ENCODE measurements around the gene KLF11.

DNA sequence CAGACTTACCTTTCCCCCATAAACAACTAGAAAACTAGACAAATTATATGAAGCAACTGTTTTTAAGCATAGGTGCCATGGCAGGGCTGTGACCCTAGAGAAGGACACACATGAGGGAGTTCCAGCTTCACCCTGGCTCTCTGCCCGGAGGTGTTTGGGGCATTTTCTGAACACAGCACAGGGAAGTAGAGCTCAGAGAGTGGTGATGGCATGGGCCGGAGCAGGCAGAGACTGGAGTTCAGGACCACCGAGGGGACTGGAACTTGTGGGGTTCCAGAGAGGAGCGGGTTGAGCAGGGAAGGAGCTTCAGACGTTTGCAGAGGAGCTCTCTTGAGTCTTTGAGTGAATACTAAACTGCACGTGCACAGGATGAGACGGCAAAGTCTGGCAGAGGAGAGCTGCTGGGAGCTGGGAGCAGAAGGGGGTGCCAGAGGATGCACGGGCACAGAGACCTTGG is 26.5 kb upstream of the KLF11 start:
- TF ChIP-seq, protein P1, sequence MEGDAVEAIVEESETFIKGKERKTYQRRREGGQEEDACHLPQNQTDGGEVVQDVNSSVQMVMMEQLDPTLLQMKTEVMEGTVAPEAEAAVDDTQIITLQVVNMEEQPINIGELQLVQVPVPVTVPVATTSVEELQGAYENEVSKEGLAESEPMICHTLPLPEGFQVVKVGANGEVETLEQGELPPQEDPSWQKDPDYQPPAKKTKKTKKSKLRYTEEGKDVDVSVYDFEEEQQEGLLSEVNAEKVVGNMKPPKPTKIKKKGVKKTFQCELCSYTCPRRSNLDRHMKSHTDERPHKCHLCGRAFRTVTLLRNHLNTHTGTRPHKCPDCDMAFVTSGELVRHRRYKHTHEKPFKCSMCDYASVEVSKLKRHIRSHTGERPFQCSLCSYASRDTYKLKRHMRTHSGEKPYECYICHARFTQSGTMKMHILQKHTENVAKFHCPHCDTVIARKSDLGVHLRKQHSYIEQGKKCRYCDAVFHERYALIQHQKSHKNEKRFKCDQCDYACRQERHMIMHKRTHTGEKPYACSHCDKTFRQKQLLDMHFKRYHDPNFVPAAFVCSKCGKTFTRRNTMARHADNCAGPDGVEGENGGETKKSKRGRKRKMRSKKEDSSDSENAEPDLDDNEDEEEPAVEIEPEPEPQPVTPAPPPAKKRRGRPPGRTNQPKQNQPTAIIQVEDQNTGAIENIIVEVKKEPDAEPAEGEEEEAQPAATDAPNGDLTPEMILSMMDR (IDR thresholded peaks at IDR 0.05; ENCODE audit: poor library complexity): no peak
- TF ChIP-seq EZH2 (IDR thresholded peaks at IDR 0.05; ENCODE audit: borderline replicate concordance) (no peak), EZH2phosphoT487 (IDR thresholded peaks at IDR 0.05; ENCODE audit: low read depth, severe bottlenecking, unreplicated experiment) (no peak)

Data from hepatocyte (in vitro differentiated cells).